ENCODE measurements around the gene NDUFS6.

NDUFS6 gene

DNA sequence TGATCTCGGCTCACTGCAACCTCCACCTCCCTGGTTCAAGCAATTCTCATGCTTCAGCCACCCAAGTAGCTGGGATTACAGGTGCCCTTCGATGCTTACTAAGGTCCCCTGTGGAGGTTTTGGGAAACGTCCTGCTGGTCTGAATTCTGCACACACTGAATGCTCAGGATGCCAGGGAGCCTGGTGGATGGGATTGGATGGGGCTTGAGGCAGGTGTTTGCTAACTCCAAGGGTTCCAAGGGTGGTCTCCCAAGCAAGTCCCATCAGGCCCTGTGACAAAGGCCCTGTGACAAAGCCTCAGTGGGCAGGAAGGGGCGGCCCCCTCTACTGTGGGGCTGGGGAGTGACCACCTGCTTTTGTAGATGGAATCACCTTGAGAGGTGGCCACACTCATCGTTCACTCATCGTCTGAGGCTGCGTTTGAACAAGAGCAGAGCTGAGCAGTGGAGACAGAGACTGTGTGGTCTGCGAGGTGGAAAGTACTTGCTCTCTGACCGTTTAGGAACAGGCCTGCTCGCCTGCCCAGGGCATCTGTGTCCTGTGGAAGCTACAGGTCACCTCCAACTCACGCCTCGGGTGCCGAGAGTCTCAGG lies 41.7 kb upstream of the NDUFS6 start:
- no peaks in the 10 kb centered on the region for H3K36me3 ChIP-seq (ENCODE audit: control insufficient read depth, insufficient read depth, low read length)

DNA sequence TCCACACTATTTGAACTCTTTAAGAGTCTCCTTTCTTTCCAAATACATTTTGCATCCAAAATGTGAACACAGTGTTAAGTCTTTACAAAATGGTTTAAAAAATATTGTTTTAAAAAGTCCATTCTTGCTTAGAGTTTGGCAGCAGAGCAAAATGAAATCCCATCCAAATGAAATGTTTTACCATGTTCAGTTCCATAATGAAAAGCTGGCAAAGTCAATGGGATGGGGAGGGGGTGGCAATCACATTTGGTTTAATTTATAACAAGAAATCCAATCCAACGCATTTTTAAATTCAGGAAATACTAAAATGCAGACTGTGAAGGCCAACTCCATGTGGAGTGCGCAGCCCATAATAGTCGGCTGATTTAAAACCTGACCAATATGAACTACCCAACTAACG lies 41.0 kb upstream of the NDUFS6 start:
- Histone ChIP-seq H3K27me3 (replicated peaks; ENCODE audit: control insufficient read depth, insufficient read depth, low read length, poor library complexity, severe bottlenecking) (no peaks in the 10 kb centered on the region), H3K4me1 (ENCODE audit: control insufficient read depth, insufficient read depth, low read length, poor library complexity, severe bottlenecking) (no peaks in the 10 kb centered on the region), H3K4me3 (ENCODE audit: insufficient read depth, low read depth, low read length, poor library complexity, severe bottlenecking) (no peak overlapping the region), H3K36me3 (ENCODE audit: control insufficient read depth, insufficient read depth, low read length) (no peaks in the 10 kb centered on the region), H3K9me3 (ENCODE audit: control insufficient read depth, low read length) (no peaks in the 10 kb centered on the region), H3K27ac (ENCODE audit: insufficient read depth, low read length, poor library complexity, severe bottlenecking) (no peak overlapping the region)
- no peak for DNase-seq

More for the DNA sequence above, 41.7 kb upstream of the NDUFS6 start:
- H3K9me3 ChIP-seq (ENCODE audit: control insufficient read depth, low read length): no peaks in the 10 kb centered on the region
- no peak overlapping the region for H3K4me3 ChIP-seq (ENCODE audit: insufficient read depth, low read depth, low read length, poor library complexity, severe bottlenecking)
- H3K27ac ChIP-seq (ENCODE audit: insufficient read depth, low read length, poor library complexity, severe bottlenecking): no peak overlapping the region
- no peak for DNase-seq
- H3K27me3 ChIP-seq (replicated peaks; ENCODE audit: control insufficient read depth, insufficient read depth, low read length, poor library complexity, severe bottlenecking): no peaks in the 10 kb centered on the region
- no peaks in the 10 kb centered on the region for H3K4me1 ChIP-seq (ENCODE audit: control insufficient read depth, insufficient read depth, low read length, poor library complexity, severe bottlenecking)

DNA sequence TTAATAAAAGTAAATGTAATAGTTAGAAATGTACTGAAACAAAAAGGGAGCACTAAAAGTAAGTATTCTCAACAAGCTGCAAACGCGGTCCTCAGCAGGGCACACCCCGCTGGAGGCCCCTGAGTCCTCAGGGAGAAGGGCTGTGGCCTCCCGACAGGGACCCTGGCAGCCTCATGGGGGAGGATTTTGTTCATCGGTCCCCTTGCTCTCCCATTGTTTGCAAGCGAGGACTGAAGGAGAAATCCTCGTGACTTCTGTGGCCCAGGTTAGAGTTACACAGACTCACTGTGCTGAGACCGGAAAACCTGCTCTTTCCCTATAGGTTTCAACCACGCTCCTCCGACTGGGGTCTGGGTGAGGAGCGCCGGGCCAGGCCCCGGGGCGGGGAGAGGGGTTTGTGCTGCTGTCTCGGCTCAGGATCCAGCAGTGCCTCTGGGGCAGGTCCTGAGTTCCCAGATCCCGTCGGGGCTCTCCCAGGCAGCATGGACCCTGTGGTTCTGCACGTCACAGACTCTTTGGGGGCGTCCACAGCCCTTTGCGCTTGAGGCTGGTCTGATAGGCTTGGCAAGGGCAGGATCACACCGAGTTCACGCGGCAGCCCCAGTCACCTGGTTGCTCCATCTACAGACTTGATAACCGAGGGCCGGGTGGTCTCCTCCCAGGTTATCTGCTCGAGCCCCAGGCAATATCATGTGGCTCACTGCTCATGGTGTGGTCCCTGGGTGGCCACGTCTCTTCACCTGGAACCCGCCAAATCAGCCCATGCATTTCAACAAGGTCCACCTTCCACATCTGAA lies 40.4 kb upstream of the NDUFS6 start:
- no peak overlapping the region for H3K27ac ChIP-seq (ENCODE audit: insufficient read depth, low read length, poor library complexity, severe bottlenecking)
- no peaks in the 10 kb centered on the region for H3K9me3 ChIP-seq (ENCODE audit: control insufficient read depth, low read length)
- no peaks in the 10 kb centered on the region for H3K4me1 ChIP-seq (ENCODE audit: control insufficient read depth, insufficient read depth, low read length, poor library complexity, severe bottlenecking)
- H3K4me3 ChIP-seq (ENCODE audit: insufficient read depth, low read depth, low read length, poor library complexity, severe bottlenecking): no peak overlapping the region
- H3K36me3 ChIP-seq (ENCODE audit: control insufficient read depth, insufficient read depth, low read length): no peaks in the 10 kb centered on the region
- DNase-seq: no peak
- no peaks in the 10 kb centered on the region for H3K27me3 ChIP-seq (replicated peaks; ENCODE audit: control insufficient read depth, insufficient read depth, low read length, poor library complexity, severe bottlenecking)

DNA sequence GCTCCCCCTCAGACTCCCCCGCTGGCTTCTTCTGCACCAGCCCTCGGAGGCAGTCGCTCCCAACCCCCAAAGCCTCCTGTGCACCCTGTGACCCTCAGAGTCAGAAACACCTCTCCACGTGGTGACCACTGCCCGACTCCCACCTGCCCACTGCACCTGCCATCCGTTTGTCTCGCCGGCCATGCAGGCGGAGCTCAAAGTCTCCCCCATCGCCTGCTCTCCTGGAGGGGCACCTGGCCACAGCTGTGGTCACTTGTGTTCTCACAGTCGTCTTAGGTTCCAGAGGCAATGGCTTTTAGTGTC lies 39.8 kb upstream of the NDUFS6 start:
- no peaks in the 10 kb centered on the region for H3K27me3 ChIP-seq (replicated peaks; ENCODE audit: control insufficient read depth, insufficient read depth, low read length, poor library complexity, severe bottlenecking)
- DNase-seq: no peak
- H3K4me1 ChIP-seq (ENCODE audit: control insufficient read depth, insufficient read depth, low read length, poor library complexity, severe bottlenecking): no peaks in the 10 kb centered on the region
- H3K36me3 ChIP-seq (ENCODE audit: control insufficient read depth, insufficient read depth, low read length): no peaks in the 10 kb centered on the region
- no peak overlapping the region for H3K27ac ChIP-seq (ENCODE audit: insufficient read depth, low read length, poor library complexity, severe bottlenecking)
- H3K4me3 ChIP-seq (ENCODE audit: insufficient read depth, low read depth, low read length, poor library complexity, severe bottlenecking): no peak overlapping the region
- no peaks in the 10 kb centered on the region for H3K9me3 ChIP-seq (ENCODE audit: control insufficient read depth, low read length)

DNA sequence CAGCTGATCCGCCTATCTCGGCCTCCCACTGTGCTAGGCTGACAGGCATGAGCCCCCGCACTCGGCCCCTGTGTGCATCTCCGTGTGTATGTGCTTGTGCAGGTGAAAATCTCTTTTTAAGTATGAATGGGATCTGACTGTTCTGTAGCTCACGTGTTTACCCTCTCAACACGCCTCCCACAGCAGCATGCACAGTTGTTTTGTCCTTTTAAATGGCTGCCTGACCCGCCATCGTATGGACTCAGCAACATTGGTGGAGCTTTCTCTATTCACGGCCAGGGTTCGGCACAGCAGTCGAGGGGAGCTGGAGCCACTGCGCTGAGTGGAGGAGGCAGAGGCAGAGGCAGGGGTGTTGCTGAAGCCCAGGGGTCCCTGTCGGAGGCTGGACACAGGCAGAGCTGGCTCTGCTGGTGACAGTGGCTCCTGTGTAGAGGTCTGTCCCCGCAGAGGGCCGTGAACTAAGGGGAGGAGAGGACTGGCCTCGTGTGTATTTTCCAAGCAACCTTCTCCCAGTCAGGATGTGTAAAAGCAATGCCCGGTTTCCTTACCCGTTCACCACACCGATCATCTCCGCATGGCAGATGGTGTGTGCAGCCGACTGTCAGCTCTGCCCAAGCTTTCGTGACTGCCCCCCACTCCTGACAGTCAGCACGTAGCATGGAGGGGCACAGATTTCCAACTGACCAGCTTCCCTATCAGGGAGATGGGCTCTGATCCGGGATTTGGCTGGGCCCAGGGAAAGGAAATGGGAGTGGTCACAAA lies 38.9 kb upstream of the NDUFS6 start:
- Histone ChIP-seq H3K4me3 (ENCODE audit: insufficient read depth, low read depth, low read length, poor library complexity, severe bottlenecking) (no peak overlapping the region), H3K27me3 (replicated peaks; ENCODE audit: control insufficient read depth, insufficient read depth, low read length, poor library complexity, severe bottlenecking) (no peaks in the 10 kb centered on the region)
- no peak for DNase-seq

DNA sequence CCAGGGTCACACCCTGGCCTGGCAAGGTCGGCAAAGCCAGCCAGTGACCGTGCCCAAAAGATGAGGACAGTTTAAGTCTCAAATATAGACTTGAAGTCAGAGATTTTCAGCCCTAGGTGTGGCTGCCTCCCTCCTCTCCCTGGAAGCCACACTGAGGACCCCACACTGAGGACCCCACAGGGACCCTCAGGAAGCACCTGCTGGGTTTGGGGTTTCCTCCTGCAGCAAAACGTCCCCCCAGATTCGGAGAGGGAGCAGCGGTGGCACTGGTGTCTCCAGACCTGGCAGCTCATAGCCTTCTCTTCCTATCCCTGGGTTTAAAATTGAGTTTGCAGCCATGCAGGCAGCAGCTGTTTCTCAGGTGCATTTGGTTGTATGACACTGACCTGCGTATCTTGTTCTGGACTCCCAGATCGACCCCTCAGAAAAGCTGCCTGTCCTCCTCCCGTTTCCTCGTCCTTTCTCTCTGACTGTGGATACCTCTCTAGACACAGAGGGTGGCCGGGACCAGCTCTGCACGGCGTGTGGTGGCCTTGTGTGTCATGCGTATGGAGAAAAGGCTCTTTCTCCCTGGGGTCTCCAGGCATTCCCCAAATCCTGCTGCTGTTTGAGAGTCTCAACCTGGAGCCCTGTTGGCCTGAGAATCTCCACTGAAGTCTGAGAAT lies 38.2 kb upstream of the NDUFS6 start:
- Histone ChIP-seq H3K27me3 (replicated peaks; ENCODE audit: control insufficient read depth, insufficient read depth, low read length, poor library complexity, severe bottlenecking) (no peaks in the 10 kb centered on the region), H3K4me3 (ENCODE audit: insufficient read depth, low read depth, low read length, poor library complexity, severe bottlenecking) (no peak overlapping the region), H3K36me3 (ENCODE audit: control insufficient read depth, insufficient read depth, low read length) (no peaks in the 10 kb centered on the region), H3K9me3 (ENCODE audit: control insufficient read depth, low read length) (no peaks in the 10 kb centered on the region), H3K4me1 (ENCODE audit: control insufficient read depth, insufficient read depth, low read length, poor library complexity, severe bottlenecking) (no peaks in the 10 kb centered on the region), H3K27ac (ENCODE audit: insufficient read depth, low read length, poor library complexity, severe bottlenecking) (no peak overlapping the region)
- no peak for DNase-seq

More for the DNA sequence above, 38.9 kb upstream of the NDUFS6 start:
- H3K36me3 ChIP-seq (ENCODE audit: control insufficient read depth, insufficient read depth, low read length): no peaks in the 10 kb centered on the region
- H3K4me1 ChIP-seq (ENCODE audit: control insufficient read depth, insufficient read depth, low read length, poor library complexity, severe bottlenecking): no peaks in the 10 kb centered on the region
- H3K27ac ChIP-seq (ENCODE audit: insufficient read depth, low read length, poor library complexity, severe bottlenecking): no peak overlapping the region
- no peaks in the 10 kb centered on the region for H3K9me3 ChIP-seq (ENCODE audit: control insufficient read depth, low read length)

DNA sequence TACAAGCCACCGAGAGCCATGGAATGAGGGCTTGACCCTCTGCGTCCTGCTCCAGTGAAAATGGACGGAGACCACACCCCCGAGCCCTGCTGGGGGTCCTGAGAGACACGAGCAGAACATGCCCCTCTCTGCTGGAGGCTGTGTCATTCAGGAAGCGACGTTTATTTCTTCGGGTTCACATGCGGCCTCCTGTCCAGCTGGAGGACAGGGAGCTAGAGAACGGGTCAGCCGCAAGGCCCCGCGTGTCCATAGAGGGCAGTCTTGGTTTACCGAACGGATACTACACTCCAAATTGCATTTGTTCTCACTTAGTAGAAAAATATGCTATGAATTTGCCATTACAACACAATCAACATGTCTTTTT lies 37.7 kb upstream of the NDUFS6 start:
- peak in 1 of 3 donors; percentile 17 for DNase-seq
- no peak overlapping the region for H3K27ac ChIP-seq (ENCODE audit: insufficient read depth, low read length, poor library complexity, severe bottlenecking)
- H3K27me3 ChIP-seq (replicated peaks; ENCODE audit: control insufficient read depth, insufficient read depth, low read length, poor library complexity, severe bottlenecking): no peaks in the 10 kb centered on the region
- H3K4me3 ChIP-seq (ENCODE audit: insufficient read depth, low read depth, low read length, poor library complexity, severe bottlenecking): no peak overlapping the region
- H3K4me1 ChIP-seq (ENCODE audit: control insufficient read depth, insufficient read depth, low read length, poor library complexity, severe bottlenecking): no peaks in the 10 kb centered on the region
- no peaks in the 10 kb centered on the region for H3K36me3 ChIP-seq (ENCODE audit: control insufficient read depth, insufficient read depth, low read length)
- H3K9me3 ChIP-seq (ENCODE audit: control insufficient read depth, low read length): no peaks in the 10 kb centered on the region

DNA sequence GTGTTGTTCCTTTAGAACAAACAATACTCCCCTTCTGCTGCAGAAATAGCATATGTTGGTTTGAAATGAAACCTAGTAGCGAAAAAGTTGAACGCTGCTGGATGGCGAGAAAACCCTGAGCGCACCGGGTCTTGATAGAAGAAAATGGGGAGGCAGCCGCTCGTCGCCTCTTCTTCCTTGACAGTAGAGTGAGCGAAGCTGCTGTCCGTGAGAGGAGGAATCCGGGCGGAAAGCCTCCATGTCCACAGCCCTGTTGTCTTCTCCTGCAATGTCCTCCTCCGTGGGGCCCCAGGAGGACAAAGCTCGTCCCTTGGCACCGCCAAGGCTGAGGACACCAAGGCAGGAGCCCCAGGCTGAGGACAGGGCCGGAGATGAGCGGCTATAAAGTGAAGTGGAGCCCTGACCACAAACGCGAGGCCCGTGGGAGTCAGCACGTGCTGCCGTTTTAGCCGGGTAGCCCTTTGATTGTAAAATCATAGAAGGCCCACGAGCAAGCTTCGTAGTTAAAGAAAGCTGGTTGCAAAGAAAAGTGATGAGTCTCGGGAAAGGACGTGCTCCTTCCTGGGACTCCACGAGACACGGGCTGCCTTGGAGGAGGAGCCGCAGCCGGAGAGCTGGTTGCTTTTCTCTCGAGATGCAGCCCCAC lies 37.1 kb upstream of the NDUFS6 start:
- no peak for DNase-seq
- H3K27ac ChIP-seq (ENCODE audit: insufficient read depth, low read length, poor library complexity, severe bottlenecking): no peak overlapping the region
- H3K4me1 ChIP-seq (ENCODE audit: control insufficient read depth, insufficient read depth, low read length, poor library complexity, severe bottlenecking): no peaks in the 10 kb centered on the region
- no peaks in the 10 kb centered on the region for H3K27me3 ChIP-seq (replicated peaks; ENCODE audit: control insufficient read depth, insufficient read depth, low read length, poor library complexity, severe bottlenecking)
- no peak overlapping the region for H3K4me3 ChIP-seq (ENCODE audit: insufficient read depth, low read depth, low read length, poor library complexity, severe bottlenecking)
- H3K36me3 ChIP-seq (ENCODE audit: control insufficient read depth, insufficient read depth, low read length): no peaks in the 10 kb centered on the region
- H3K9me3 ChIP-seq (ENCODE audit: control insufficient read depth, low read length): no peaks in the 10 kb centered on the region

DNA sequence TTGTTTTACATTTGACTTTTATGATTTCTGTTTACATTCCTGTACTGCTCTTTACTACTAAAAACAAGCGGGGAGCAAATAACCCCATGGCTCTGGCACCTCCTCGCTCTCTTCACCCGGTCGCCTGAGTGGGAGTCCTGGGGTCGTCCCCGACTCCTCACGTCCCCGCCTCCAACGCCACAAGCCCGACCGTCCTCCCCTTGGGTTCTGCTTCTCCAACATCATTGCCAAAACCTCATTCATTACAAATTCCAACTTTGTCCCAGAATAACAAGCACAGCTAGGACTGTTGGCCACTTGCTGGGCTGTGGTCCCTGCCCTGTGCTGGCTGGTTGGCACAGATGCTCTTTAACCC lies 36.6 kb upstream of the NDUFS6 start:
- no peak overlapping the region for H3K4me3 ChIP-seq (ENCODE audit: insufficient read depth, low read depth, low read length, poor library complexity, severe bottlenecking)
- no peaks in the 10 kb centered on the region for H3K36me3 ChIP-seq (ENCODE audit: control insufficient read depth, insufficient read depth, low read length)
- H3K27ac ChIP-seq (ENCODE audit: insufficient read depth, low read length, poor library complexity, severe bottlenecking): no peak overlapping the region
- H3K27me3 ChIP-seq (replicated peaks; ENCODE audit: control insufficient read depth, insufficient read depth, low read length, poor library complexity, severe bottlenecking): no peaks in the 10 kb centered on the region
- no peaks in the 10 kb centered on the region for H3K9me3 ChIP-seq (ENCODE audit: control insufficient read depth, low read length)
- no peak for DNase-seq
- no peaks in the 10 kb centered on the region for H3K4me1 ChIP-seq (ENCODE audit: control insufficient read depth, insufficient read depth, low read length, poor library complexity, severe bottlenecking)
